GM15510 (cell line): Measurements from ENCODE around the gene WNT4.

Source experiments
- POLR2A ChIP-seq: IDR thresholded peaks from 3 replicates; pipeline ENCODE4 v1.6.1; 2011; ENCODE audit warnings: borderline replicate concordance; ENCODE audit not compliant: insufficient read length; ENCODE audit errors: extremely low read depth

Gene WNT4

DNA sequence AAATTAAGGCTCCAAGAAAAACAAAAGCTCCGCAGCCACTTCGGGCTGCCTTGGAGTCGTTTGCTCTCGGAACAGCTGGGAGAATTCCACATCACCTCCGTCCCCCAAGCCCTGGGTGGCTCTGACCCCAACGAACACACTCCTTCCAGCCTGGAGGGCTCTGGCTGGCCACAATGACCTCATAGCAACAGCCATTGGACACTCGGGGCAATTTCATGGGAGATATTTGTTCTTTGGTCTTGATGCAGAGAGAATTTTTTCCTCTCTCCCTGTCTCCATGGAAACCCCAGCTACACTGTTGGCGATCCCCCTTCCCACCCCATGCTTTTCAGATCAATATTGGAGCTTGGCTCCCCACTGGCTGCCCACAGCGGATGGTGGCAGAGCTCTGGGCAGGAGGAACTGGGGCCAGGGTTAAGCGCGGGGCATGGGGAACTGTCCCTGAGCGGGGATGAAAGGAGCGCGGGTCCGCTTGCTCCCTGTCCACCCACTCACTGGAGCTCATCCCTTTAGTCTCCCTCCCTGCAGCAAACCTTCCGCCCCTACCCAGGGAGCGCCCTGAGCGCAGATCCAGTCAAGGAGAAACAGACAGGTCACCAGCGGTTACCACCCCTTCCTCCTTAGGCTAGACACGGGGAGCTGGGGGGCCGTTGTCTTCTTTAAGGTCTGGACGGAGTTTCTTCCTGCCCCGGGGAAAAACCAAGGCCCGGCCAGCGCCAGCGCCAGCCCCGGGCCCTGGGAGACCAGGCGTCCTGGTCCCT is 1.2 kb downstream of the WNT4 start:
- no peak for TF ChIP-seq POLR2A

DNA sequence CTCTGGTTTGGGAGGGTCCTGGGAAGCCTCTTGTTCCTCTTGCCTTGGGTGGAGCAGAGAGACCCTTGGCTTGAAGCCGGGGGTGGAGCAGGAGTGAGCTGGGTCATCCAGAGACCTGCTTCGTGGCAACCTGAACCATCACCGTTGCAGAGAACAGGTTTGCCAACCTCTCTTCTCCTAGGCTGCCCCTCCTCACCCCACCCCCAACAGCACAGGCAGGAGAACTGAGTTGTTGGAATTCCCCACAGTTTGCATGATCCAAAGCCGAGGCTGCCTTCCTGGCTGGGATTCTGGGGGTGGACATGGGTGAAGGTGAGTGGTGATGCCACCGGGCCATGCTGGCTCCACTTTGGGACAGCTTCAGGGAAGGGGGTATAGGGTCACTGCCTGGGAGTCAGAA is 2.2 kb downstream of the WNT4 start:
- TF ChIP-seq POLR2A: no peak

DNA sequence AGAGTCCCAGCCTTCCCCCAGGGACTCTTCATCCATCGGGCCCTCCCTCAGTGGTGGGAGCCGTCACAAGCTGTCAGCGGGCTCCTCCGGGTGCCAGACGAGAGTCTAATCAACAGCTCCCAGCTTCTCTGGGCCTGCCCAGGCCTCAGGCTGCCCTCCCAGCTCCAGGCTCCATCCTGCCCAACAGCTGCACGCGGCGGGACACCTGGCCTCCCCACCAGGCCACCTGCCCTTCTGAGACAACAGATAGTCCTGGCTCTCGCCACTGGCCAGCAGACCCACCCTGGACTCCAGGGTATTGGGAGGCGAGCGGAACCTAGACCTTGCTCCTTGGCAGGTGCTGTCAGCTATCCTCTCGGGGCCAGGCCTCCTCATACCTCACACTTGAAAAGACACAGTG is 3.1 kb downstream of the WNT4 start:
- no peak for TF ChIP-seq POLR2A

DNA sequence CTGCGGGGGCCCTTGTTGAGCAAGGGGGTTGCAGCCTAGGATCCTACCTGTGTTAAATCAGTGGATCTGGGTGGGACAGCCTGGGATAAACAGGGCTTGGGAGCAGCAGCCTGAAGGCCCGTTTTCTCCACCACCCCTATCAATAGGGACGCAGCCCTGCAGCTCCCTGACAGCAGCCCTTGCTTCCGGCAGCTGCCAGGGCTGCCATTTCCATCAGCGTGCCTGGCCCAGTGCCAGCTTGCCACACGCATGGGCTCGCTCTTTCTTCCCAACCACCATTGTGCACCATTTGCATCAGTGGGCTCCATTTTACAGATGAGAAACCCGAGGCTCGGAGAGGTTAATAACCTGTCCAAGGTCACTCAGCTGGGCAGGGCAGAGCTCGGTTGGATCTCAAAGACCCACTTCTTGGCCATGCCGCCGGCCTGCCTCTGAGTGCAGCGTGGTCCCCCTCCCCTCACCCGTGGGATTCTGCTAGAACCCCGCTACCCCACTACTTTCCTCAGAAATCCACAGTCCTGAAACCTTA is 3.8 kb downstream of the WNT4 start:
- no peak for TF ChIP-seq POLR2A

DNA sequence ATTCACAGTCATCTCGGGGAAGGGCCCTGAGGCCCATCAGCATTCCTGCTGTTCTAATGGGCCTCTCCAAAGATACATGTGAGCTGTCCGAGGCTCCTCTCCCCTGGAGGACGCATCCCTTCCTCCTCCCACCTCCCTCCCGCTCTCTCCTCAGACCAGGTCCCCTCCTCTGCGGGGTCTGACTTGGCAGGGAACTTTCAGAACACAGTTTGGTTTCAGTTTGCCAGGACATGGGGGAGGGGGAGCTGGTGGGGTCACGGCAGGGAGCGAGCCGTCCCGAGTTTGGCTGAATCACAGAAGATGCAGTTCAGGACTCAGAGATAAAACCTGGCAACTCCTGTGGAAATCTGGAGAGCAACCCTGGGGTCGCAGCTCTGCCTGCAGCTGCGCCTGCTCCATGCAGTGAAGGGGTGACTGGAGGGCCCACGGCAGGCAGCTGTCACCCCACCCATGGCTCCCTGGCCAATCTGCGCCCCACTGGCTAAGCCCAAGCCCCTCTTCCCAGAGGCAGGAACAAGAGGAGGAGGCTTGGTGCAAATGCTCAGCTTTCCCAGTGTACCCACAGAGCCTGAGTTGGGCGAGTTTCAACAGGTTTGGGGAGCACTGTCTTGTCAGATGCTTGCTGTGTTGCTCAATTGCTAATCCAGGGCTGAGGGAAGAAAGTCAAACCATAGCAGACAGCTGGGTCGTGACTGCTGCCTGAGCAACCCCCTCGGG is 5.7 kb downstream of the WNT4 start:
- no peak for TF ChIP-seq POLR2A

DNA sequence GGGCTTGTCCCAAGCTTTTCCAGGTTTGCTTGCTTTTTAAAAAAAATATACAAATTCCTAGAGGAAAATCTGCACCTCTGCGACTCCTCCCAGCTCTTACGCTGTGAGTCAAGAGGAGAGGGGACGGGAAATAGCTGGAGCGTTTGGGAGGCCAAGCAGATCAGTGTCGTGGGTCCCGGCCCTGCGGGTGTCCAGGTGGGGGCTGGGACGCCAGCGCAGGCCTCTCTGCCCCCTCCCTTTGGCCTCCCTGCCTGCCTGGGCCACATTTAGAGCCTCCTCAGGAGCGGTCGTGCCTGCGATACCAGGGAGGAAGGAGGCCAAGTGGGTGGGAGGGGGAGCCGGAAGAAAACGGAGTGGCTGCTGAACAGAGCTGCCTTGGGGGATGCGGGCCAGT is 9.0 kb downstream of the WNT4 start:
- no peak for TF ChIP-seq POLR2A

DNA sequence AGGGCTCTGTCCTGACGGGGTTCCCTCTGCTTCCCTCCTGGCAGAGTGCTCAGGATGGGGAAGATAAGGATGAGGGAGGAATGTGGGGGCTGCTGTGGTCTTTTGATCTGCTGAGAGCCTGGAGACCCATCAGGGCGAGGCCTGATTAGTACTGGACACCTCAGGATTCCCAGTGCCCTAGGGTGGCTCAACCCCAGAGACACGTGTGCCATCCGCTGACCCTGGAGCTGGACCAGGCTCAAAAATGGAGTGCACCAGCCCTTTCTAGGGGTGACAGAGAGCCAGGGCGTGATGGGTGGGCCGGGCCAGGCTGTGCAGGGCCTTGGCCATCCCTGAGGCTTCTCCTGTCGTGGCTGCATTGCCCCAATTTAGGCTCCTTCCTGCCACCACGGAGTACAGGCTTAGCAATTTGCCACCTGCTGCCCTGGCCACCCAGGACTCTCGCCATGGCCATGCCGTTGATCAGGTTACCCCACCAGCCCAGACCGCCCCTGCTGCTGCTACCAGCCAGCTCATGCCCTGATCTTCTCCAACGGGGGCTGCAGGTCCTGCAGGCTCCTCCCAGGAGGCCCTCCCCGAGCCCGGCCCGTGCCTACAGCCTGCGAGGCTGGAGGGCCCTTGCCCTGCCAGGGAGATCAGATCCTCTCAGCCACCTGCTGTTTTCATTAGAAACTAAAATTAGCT is 9.5 kb downstream of the WNT4 start:
- TF ChIP-seq POLR2A: no peak

DNA sequence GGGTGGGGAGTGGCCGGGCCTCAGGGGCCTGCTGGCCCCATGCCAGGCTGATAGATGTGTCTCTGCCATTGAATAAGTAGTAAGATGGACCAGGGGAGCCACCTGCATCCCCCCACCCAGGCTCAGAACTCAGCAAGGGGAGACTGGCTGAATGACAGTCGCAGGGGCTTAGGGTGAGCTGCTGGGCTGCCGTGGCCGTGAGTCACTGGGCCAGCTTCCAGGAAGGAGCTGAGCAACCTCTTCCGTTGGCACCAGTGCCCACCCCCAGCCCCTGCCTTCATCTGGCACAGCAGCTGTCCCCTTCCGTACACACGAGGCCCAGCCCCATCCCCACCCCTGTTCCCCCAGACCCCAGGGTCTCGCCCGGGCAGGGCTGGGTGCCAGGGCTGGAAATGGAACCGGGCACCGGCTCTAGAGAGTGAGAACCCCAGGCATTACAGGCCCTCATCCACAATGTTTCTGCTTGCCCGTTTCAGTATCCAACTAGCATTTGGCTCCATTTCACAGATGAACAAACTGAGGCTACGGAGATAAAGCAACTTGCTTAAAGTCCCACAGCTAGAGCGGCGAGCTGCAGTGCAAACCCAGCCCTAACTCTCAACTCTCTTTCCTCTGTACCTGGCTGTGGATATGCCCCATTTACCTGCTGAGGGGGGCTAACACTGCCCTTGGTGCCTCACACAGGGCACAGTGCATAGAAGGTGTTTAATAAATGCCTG is 10.2 kb downstream of the WNT4 start:
- TF ChIP-seq POLR2A: no peak

DNA sequence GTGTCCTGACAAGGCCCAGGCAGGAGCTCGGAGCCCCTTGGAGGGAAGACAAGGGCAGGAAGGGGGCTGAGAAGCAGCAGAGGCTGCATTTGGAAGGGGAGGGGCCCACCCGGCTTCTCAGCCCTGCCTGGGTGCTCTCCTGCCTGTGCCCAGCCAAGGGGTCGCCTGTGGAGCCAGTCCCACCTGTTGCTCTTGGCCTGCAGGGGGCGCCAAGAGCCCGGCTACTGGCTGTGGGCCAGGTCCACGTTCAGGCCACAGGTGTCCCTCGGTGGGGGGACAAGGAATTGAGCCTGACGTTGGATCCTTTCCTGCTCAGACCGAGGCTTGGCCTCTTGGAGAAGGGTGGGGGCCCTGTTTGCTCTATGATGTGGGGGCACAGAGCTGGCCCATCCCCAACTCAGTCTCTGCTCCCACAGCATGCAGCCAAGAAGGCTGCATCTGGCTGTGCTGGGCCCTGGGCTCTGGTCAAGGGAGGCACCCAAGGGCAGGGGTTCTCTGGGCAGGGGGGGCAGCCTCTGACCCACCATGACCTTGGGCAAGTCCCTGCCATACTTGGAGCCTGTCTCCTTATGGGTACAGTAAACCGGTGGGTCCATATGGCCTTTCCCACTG is 10.9 kb downstream of the WNT4 start:
- no peak for TF ChIP-seq POLR2A

DNA sequence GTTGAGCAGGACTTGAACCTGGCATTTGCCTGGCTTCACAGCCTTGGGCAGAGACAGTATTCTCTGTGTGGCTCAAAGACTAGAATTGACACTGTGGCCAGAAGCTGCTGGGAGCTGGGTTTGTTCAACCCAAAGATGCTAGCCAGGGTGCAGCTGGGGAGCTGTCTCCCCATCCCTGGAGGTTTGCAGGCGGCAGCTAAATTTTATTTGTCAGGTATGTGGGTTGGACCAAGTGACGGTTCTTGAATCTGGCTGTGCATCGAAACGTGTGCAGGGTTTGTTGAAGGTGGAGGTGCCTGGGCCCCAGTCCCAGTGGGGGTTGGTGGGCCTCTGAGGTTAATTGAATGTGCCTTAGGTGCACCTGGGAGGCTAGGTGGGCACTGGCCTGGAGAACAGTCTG is 11.8 kb downstream of the WNT4 start:
- no peak for TF ChIP-seq POLR2A

DNA sequence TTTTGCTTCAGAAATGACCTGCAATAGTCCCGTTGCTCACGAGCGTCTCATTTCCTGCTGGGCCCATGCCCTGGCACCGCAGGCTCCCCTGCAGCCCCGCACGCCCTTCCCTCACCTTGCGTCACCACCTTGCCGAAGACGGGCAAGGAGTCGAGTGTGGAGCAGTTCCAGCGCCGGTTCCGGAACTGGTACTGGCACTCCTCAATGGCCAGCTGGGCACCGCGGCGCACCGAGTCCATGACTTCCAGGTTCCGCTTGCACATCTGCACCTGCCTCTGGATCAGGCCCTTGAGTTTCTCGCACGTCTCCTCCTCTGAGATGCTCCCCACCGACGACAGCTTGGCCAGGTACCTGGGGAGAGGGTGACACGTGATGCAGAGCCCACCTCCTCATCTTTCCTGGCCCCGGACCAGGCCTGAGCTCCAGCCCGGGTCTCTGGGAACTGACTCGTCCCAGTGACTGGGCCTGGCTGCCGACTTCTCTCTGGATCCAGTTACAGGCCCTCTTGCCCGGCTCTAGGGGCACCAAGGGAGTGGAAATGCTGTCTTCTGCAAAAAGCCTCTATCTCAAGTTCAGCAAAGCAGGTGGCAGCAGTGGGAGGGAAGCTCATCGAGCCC is 13.3 kb downstream of the WNT4 start:
- no peak for TF ChIP-seq POLR2A

DNA sequence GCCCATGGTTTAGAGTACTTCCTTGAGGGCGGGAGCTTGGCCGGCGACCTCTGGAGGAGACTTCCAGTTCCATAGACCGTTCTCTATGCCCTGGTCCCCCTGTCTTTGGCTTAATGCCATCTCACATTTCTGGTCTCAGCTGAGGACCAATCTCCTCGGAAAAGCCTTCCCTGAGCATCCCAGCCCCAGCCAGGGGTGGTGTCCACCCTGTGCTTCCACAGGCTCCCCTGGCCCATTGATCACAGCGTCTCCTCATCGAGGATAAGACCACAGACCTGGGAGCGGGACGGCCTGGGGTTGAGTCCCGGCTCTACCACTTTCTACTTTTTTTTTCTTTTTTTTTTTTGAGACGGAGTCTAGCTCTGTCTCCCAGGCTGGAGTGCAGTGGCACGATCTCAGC is 14.5 kb downstream of the WNT4 start:
- no peak for TF ChIP-seq POLR2A

DNA sequence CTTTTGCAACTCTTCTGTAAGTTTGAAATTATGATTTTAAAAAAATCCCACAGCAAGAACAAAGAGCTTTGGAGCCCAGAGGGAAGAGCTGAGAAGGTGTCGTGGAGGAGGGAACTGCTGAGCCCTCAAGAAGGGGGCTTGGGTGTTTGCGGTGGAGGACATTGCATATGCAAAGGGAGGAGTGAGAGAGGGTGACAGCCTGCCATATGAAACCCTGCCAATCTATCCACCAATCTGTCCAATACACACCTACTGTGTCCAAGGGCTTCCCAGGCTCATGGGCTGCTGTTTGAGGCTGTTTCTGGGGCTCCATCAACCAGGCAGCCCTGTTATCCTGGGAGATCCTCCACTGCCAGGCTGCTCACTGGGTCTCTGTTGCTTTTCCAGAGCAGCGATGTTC is 15.2 kb downstream of the WNT4 start:
- TF ChIP-seq POLR2A: no peak

DNA sequence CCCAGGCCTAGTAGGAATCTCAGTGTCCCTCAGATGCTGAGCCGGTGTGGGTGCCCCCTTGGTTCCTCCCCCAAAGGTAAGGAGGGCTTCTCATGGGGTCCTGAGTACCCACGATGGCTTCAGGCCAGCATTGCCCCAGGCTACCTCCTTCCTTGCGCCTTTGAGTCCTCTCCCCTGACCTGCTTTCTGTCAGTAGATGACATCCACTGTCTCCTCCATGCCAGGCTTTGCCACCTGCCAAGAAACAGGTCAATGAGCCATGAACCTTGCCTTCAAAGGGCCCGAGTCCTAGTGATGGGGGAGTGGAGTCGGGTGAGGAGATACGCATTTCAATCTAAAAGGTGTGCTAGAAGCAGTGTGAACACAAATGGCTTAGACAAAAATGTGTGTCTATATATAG is 15.6 kb downstream of the WNT4 start:
- TF ChIP-seq POLR2A: no peak
